PFSK-1 (cell line): ENCODE results near the gene TNNC1.

Source experiments
- FOXP2 ChIP-seq: optimal IDR thresholded peaks from 2 replicates; pipeline ENCODE3; 2011; ENCODE audit warnings: borderline replicate concordance, control low read depth, inconsistent platforms; ENCODE audit not compliant: insufficient read depth; ENCODE audit errors: extremely low read length, extremely low read depth
- POLR2AphosphoS5 ChIP-seq: IDR thresholded peaks from 2 replicates; pipeline ENCODE4 v1.6.1; 2012; ENCODE audit warnings: low read depth, mild to moderate bottlenecking, control low read depth, low read length, moderate library complexity
- REST ChIP-seq, 2 experiments: IDR thresholded peaks; 2 replicates each; pipeline versions ENCODE4 v1.6.1 to v1.8.0; 2011 to 2012; ENCODE audit warnings: low read depth in 2 of 2, low read length in 2 of 2, control low read depth in 1 of 2, inconsistent platforms in 1 of 2, mild to moderate bottlenecking in 1 of 2, moderate library complexity in 1 of 2; ENCODE audit not compliant: insufficient read depth in 1 of 2
- SIN3A ChIP-seq: IDR thresholded peaks from 2 replicates; pipeline ENCODE4 v1.6.1; 2012; ENCODE audit warnings: mild to moderate bottlenecking, low read length, moderate library complexity, borderline replicate concordance; ENCODE audit not compliant: insufficient read depth
- TAF1 ChIP-seq: IDR thresholded peaks from 2 replicates; pipeline ENCODE4 v1.6.1; 2012; ENCODE audit warnings: low read length, control low read depth, borderline replicate concordance; ENCODE audit not compliant: insufficient read depth

Gene TNNC1

GRCh38 chr3:52481819-52482521 is 28.1 kb upstream of the TNNC1 start:
- TF ChIP-seq FOXP2 (peak; percentile 23), POLR2AphosphoS5 (no peak)

GRCh38 chr3:52480768-52481715 is 27.2 kb upstream of the TNNC1 start:
- TF ChIP-seq TAF1 (no peak), SIN3A (no peak), REST (IDR thresholded peaks at IDR 0.05; ENCODE audit: insufficient read depth in 1 of 2, low read depth in 2 of 2, low read length in 2 of 2) (no peak), POLR2AphosphoS5 (no peak), FOXP2 (no peak)

- TF ChIP-seq POLR2AphosphoS5 (no peak), TAF1 (no peak), SIN3A (no peak), FOXP2 (no peak), REST (IDR thresholded peaks at IDR 0.05; ENCODE audit: insufficient read depth in 1 of 2, low read depth in 2 of 2, low read length in 2 of 2) (no peak)
Measured at GRCh38 chr3:52479877-52480575, 26.2 kb upstream of the TNNC1 start.

- TF ChIP-seq SIN3A: no peak
- no peak for TF ChIP-seq POLR2AphosphoS5
- TF ChIP-seq REST (IDR thresholded peaks at IDR 0.05; ENCODE audit: insufficient read depth in 1 of 2, low read depth in 2 of 2, low read length in 2 of 2): no peak
- TF ChIP-seq TAF1: no peak
- TF ChIP-seq FOXP2: no peak
Measured at GRCh38 chr3:52479037-52479876, 25.4 kb upstream of the TNNC1 start.

- TF ChIP-seq POLR2AphosphoS5: no peak
- TF ChIP-seq SIN3A: no peak
- TF ChIP-seq REST (IDR thresholded peaks at IDR 0.05; ENCODE audit: insufficient read depth in 1 of 2, low read depth in 2 of 2, low read length in 2 of 2): no peak
- no peak for TF ChIP-seq TAF1
- no peak for TF ChIP-seq FOXP2
Measured at GRCh38 chr3:52477796-52478095, 23.9 kb upstream of the TNNC1 start.
